Left cardiac atrium (tissue), 4 donors: ENCODE results near the gene GTF3C5. TPM values are rescaled to one million over a fixed set of nuclear protein-coding genes. Genes with fewer than 3 reads are reported as not detected.
"Not testable (repeated sequence)": the region's sequence is repeated elsewhere in the genome, so short reads cannot be mapped to it uniquely, and the experiment has no call there.

Source experiments
- ATAC-seq, 2 donors: fragments of 200-7000 bp; cut with Tn5 transposase; one replicate each; pipeline ENCODE4 v1.9.1; 2020; ENCODE audit warnings: mild to moderate bottlenecking in 2 of 2, moderate library complexity in 2 of 2
- DNase-seq: peaks from one replicate; pipeline ENCODE4 v3.0.0-alpha.2; 2020
- intact Hi-C, 2 donors: fragments of 100-400 bp; cut with DNase I; formaldehyde crosslinking; loops; one replicate each; pipeline versions ENCODE4 v1.14.1 to v1.15.1; 2022 to 2023
- long read RNA-seq: library from polyadenylated mRNA; unstranded; transcript quantifications from one replicate; pipeline ENCODE4 v2.0.0, GENCODE V29; 2021
- total RNA-seq, 2 donors: library from RNA; stranded (reverse); fragmentation: NEBNext Ultra II Directional; extraction: Animal tissue kit (Norgen Biotek cat#: 25700); gene quantifications; one replicate each; pipeline ENCODE4 v1.2.1, GENCODE V29; 2021
- donor health status: DM: no; HTN: yes; CAD: no.
- donor health status: DM: no; HTN: yes; CAD: no; lungs with severe emphysema.
- donor health status: DM: yes; HTN: yes; CAD: no.
- donor health status: Dilated cardiomyopathy.

GTF3C5 gene
- total RNA-seq: 10 to 100 TPM; 30.9 to 35.2 TPM
- long read RNA-seq, transcript GTF3C5-202 (11 exons, 2,406 nt): major isoform, 20 of 38 reads
- long read RNA-seq, partial matches to known transcripts: 12 of 38 reads
- long read RNA-seq, other reads (novel, unspliced or antisense): 4 of 38 reads

- DNase-seq: peak; percentile 93
- intact Hi-C loops: no loop called here
- peak; percentile 99 for ATAC-seq
Measured at GRCh38 chr9:133030317-133031129, at the start of gene GTF3C5. GTF3C5 (plus strand) TSS chr9:133030997; CDS start chr9:133031012, 15 bp downstream.

GRCh38 chr9:132982458-132982857 is 48.3 kb upstream of the GTF3C5 start:
- intact Hi-C loops: no loop called here
- DNase-seq (no peak), ATAC-seq (no peak)

- intact Hi-C loops: no loop called here
- ATAC-seq (no peak), DNase-seq (no peak)
Measured at GRCh38 chr9:132983491-132984201, 47.2 kb upstream of the GTF3C5 start.

- no peak for ATAC-seq
- intact Hi-C loops: no loop called here
- DNase-seq: no peak
Measured at GRCh38 chr9:132984202-132985070, 46.4 kb upstream of the GTF3C5 start.

GRCh38 chr9:132985071-132985350 is 45.8 kb upstream of the GTF3C5 start:
- no peak for DNase-seq
- intact Hi-C loops: no loop called here
- no peak for ATAC-seq

GRCh38 chr9:132985489-132985888 is 45.3 kb upstream of the GTF3C5 start:
- DNase-seq (no peak), ATAC-seq (no peak)
- intact Hi-C loops: no loop called here

- ATAC-seq (peak; percentile 35 to 41), DNase-seq (no peak)
- intact Hi-C loops: no loop called here
Measured at GRCh38 chr9:132986114-132986513, 44.7 kb upstream of the GTF3C5 start.

GRCh38 chr9:132986640-132987620 is 43.9 kb upstream of the GTF3C5 start:
- DNase-seq (no peak), ATAC-seq (peak in 1 of 2 donors; percentile 58)
- intact Hi-C loops: no loop called here

- DNase-seq (no peak), ATAC-seq (no peak)
- intact Hi-C loops: no loop called here
Measured at GRCh38 chr9:132988244-132989013, 42.4 kb upstream of the GTF3C5 start.

GRCh38 chr9:132989014-132989310 is 41.8 kb upstream of the GTF3C5 start:
- intact Hi-C loops: no loop called here
- DNase-seq: no peak
- no peak for ATAC-seq

GRCh38 chr9:132989414-132989996 is 41.3 kb upstream of the GTF3C5 start:
- intact Hi-C loops: no loop called here
- no peak for ATAC-seq
- no peak for DNase-seq

GRCh38 chr9:132989998-132990557 is 40.7 kb upstream of the GTF3C5 start:
- ATAC-seq, DNase-seq, intact Hi-C loops: not testable (repeated sequence)

- intact Hi-C loops: no loop called here
- no peak for ATAC-seq
- no peak for DNase-seq
Measured at GRCh38 chr9:132990781-132991180, 40.0 kb upstream of the GTF3C5 start.

- DNase-seq (no peak), ATAC-seq (no peak)
- intact Hi-C loops: no loop called here
Measured at GRCh38 chr9:132991351-132992300, 39.2 kb upstream of the GTF3C5 start.

GRCh38 chr9:132993511-132993939 is 37.3 kb upstream of the GTF3C5 start:
- ATAC-seq: no peak
- intact Hi-C loops: no loop called here
- DNase-seq: no peak
